Body of pancreas (tissue), 4 donors: ENCODE measurements around the gene PRR16. TPM values are rescaled to one million over a fixed set of nuclear protein-coding genes. Genes with fewer than 3 reads are reported as not detected.

Experiments
- ATAC-seq: fragments of 150-250 bp; one replicate; pipeline ENCODE4 v1.9.1; 2016
- DNase-seq, 4 donors: peaks; one replicate each; pipeline ENCODE4 v3.0.0-alpha.2; 2019
- H3K27ac ChIP-seq, 4 donors: fragments of 200-600 bp; sonication (generic); 1 replicate in 3 of 4; 2 replicates in 1 of 4; pipeline versions ENCODE4 v1.5.1 to v1.6.1; 2016 to 2019; ENCODE audit warnings: mild to moderate bottlenecking in 1 of 4, mixed read lengths in 1 of 4, moderate library complexity in 1 of 4
- H3K27me3 ChIP-seq, 2 donors: fragments of 200-600 bp; sonication (generic); one replicate each; pipeline ENCODE4 v1.6.0; 2016; ENCODE audit warnings: mild to moderate bottlenecking in 1 of 2
- H3K36me3 ChIP-seq, 2 donors: fragments of 200-600 bp; sonication (generic); replicated peaks in 1 of 2; 2 replicates each; pipeline ENCODE4 v1.5.1; 2016; ENCODE audit warnings: low read depth in 2 of 2; ENCODE audit not compliant: insufficient read depth in 1 of 2
- H3K4me1 ChIP-seq: fragments of 200-600 bp; sonication (generic); one replicate; pipeline ENCODE4 v1.6.0; 2016
- H3K4me3 ChIP-seq, 2 donors: fragments of 200-600 bp; sonication (generic); 1 replicate in 1 of 2; 2 replicates in 1 of 2; pipeline ENCODE4 v1.5.1; 2016 to 2019
- H3K9me3 ChIP-seq, 3 donors: fragments of 200-600 bp; sonication (generic); 1 replicate in 2 of 3; 2 replicates in 1 of 3; pipeline ENCODE4 v1.5.1; 2016
- CTCF ChIP-seq, 7 experiments: fragments of 450-650 bp in 4 of 7; fragments of 200-600 bp in 3 of 7; sonication (generic) in 3 of 7; IDR thresholded peaks; one replicate each; pipeline ENCODE4 v1.5.1; 2016 to 2019; ENCODE audit warnings: antibody characterized with exemption in 7 of 7
- POLR2A ChIP-seq, 3 donors: fragments of 450-650 bp; IDR thresholded peaks; one replicate each; pipeline ENCODE4 v1.6.1; 2016; ENCODE audit warnings: antibody characterized with exemption in 3 of 3, mild to moderate bottlenecking in 2 of 3
- WGBS, 2 donors: methylation state at CpG; one replicate each; pipeline ENCODE4 v1.1.5; 2017; 5-methylcytosine and 5-hydroxymethylcytosine counted together
- intact Hi-C: fragments of 100-400 bp; cut with DNase I; formaldehyde crosslinking; loops from one replicate; pipeline ENCODE4 v1.15.1; 2023
- total RNA-seq, 2 donors: library from RNA; depleted of rRNA; stranded (reverse); fragments of >200 nt; gene quantifications; one replicate each; pipeline ENCODE4 v1.1.0, GENCODE V29; 2016

Gene PRR16
- total RNA-seq, 2 donors from 2014 or later: 0.78 to 0.99 TPM

DNA sequence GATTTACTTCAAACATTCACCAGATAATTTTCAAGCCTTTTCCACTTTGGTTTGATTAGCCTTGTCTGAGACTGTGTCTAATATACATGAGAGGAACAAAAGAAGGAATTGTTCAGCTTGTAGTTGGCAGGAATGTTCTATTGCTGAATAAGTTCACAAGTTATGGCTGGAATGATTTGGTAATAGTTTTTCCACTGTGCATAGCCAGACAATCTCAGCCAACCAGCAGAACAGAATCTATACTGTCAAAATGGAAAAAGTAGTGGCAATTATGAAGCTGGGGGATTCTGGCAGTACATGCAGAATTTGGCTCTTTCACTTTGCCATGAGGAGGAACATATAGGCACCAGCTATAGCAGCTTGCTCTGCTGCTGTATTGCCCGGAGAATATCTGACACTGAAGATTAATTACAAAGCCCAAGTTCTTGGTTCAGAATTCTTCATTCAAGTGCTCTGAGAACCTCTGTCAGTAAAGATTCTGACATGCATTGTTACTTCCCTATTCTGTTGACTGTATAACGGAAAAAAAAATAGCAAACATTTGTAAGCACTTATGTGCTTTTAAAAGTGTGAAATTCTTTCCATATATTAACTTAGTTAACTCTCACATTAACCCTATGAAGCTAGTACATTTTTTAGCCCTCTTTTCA lies 150.6 kb downstream of the PRR16 start:
- intact Hi-C loops: no loop called here
- Histone ChIP-seq H3K27me3 (no peaks in the 10 kb centered on the region), H3K4me3 (no peak overlapping the region), H3K4me1 (no peaks in the 10 kb centered on the region), H3K27ac (no peak overlapping the region), H3K36me3 (no peaks in the 10 kb centered on the region), H3K9me3 (no peaks in the 10 kb centered on the region)
- 13 to 25% methylated on average over 2 of the region's 2 CpGs for WGBS, 2 donors
- TF ChIP-seq POLR2A (IDR thresholded peaks at IDR 0.05) (no peak), CTCF (IDR thresholded peaks at IDR 0.05) (no peak)
- DNase-seq (no peak), ATAC-seq (no peak)

DNA sequence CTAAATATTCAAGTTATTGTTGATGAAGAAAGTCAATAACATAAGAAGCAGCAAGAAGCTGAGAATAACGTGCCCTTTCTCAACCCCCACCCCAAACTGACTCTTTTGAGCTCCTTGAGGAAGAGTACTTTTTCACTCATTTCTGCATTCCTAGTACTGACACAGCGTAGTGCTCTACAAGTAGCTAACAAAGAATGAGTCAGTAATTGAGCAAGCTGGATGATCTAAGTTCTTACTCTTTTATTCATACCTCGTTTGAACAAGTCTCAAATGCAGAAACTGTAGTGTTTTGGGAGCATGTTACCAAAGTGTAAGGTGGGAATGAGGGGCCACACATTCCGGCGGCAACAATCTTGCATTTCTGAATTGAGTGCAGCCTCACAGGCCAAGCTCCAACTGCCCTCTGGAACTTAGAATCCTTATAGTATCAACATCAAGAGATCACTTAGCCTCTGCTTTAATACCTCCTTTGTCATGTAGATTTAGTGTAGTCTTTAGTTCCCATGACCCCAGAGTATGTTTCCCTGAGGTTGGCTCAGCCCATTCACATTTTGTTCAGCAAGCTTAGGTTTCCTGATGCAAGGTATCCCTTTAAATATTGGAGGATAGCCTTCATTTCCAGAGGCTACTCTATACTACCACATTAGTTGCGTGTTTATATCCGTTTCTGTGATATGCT lies 152.0 kb downstream of the PRR16 start:
- WGBS, 2 donors: 79 to 87% methylated on average over 7 of the region's 7 CpGs
- intact Hi-C loops: no loop called here
- DNase-seq: no peak
- Histone ChIP-seq H3K9me3 (no peaks in the 10 kb centered on the region), H3K27ac (no peak overlapping the region), H3K36me3 (no peaks in the 10 kb centered on the region), H3K27me3 (no peaks in the 10 kb centered on the region), H3K4me3 (no peak overlapping the region), H3K4me1 (no peaks in the 10 kb centered on the region)
- TF ChIP-seq CTCF (IDR thresholded peaks at IDR 0.05) (no peak), POLR2A (IDR thresholded peaks at IDR 0.05) (no peak)
- no peak for ATAC-seq

DNA sequence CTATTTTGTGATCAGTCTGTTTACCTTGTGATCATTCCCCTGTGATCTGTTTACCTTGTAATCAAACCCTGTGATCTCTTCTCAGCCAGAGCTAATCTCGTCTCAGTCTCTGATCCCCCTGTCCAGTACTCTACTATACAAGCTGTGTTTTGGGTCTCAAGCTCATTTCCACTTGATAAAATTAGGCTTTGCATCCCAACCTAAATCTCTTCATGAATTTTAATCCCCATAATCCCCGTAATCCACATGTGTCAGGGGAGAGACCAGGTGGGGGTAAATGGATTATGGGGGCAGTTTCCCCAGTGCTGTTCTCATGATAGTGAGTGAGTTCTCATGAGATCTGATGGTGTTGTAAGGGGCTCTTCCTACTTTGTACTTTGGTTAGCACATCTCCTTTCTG lies 157.2 kb downstream of the PRR16 start:
- intact Hi-C loops: no loop called here
- ATAC-seq (no peak), DNase-seq (no peak)
- Histone ChIP-seq H3K36me3 (no peaks in the 10 kb centered on the region), H3K4me1 (no peaks in the 10 kb centered on the region), H3K9me3 (no peaks in the 10 kb centered on the region), H3K4me3 (no peak overlapping the region), H3K27me3 (no peaks in the 10 kb centered on the region), H3K27ac (no peak overlapping the region)
- TF ChIP-seq CTCF (IDR thresholded peaks at IDR 0.05): no peak
- no peak for TF ChIP-seq POLR2A (IDR thresholded peaks at IDR 0.05)
- WGBS, 2 donors: 54 to 59% methylated on average over 2 of the region's 2 CpGs

DNA sequence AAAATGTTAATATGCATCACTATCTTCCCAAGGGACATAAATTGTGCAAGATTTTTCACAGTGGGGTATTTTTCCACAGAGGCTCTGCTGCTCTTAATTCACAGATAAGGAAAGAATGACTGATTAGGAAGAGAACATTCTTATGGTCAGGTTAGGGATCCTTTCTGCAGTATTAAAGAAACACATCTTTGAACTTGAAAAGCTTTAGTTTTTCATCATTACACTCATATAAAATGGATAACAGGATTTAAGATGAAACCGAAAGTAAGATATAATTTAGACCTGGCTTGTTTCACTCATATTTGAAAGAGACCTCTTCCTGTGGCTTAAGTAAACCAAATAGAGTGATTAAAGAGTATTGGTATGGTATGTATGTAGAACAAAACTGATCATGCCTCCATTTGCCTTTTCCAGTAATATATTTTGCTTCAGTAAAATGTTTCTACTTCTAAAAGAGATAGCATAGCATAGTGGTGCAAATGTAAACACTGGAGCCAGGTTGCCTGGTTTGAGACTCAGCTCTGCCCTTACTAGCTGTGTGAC lies 160.0 kb downstream of the PRR16 start:
- Histone ChIP-seq H3K4me3 (no peak overlapping the region), H3K27me3 (no peaks in the 10 kb centered on the region), H3K36me3 (no peaks in the 10 kb centered on the region), H3K4me1 (no peaks in the 10 kb centered on the region), H3K9me3 (no peaks in the 10 kb centered on the region), H3K27ac (no peak overlapping the region)
- DNase-seq: no peak
- WGBS, 2 donors: 58 to 71% methylated on average over 1 of the region's 1 CpG
- TF ChIP-seq POLR2A (IDR thresholded peaks at IDR 0.05) (no peak), CTCF (IDR thresholded peaks at IDR 0.05) (no peak)
- no peak for ATAC-seq
- intact Hi-C loops: no loop called here
